IMR-90 (cell line): Measurements from ENCODE around the gene ELOVL1. TPM values are rescaled to one million over a fixed set of nuclear protein-coding genes. Genes with fewer than 3 reads are reported as not detected.

Experiments used
- ATAC-seq: fragments of 200-7000 bp; cut with Tn5 transposase; 2 replicates; pipeline ENCODE4 v1.9.1; 2020; ENCODE audit warnings: low read depth, mild to moderate bottlenecking, moderate library complexity
- Bru-seq: library from RNA; stranded (reverse); fragments of 400-500 nt; gene quantifications from one replicate; lab custom pipeline; 2021; lab: Mats Ljungman, UMichigan
- BruChase-seq, 2 experiments: library from RNA; stranded (reverse); fragments of 400-500 nt; gene quantifications; one replicate each; lab custom pipeline; 2021; lab: Mats Ljungman, UMichigan
- BruUV-seq: library from RNA; stranded (reverse); fragments of 400-500 nt; replicated peaks from 2 replicates; lab custom pipeline; 2021; lab: Mats Ljungman, UMichigan
- CTCF ChIA-PET: fragments of 300-600 bp; formaldehyde crosslinking; extraction: SDS; loops from one replicate; lab custom pipeline; 2021; ENCODE audit warnings: antibody characterized with exemption; lab: Yijun Ruan, JAX
- POLR2A ChIA-PET: fragments of 300-600 bp; sonication (Branson Sonifier 250); formaldehyde crosslinking; loops from one replicate; lab custom pipeline; 2022; ENCODE audit warnings: antibody characterized with exemption; ENCODE audit not compliant: unreplicated experiment; lab: Charles Lee
- DNase-seq: peaks from one replicate; pipeline ENCODE4 v3.0.0; 2013
- H2AFZ ChIP-seq: replicated peaks from 2 replicates; pipeline ENCODE3; 2013; ENCODE audit warnings: low read length, mild to moderate bottlenecking; ENCODE audit not compliant: poor library complexity
- H2AK5ac ChIP-seq: 2 replicates; pipeline ENCODE4 v1.6.1; 2013; ENCODE audit warnings: low read depth, low read length, inconsistent platforms
- H2AK9ac ChIP-seq: replicated peaks from 2 replicates; pipeline ENCODE3; 2013; ENCODE audit warnings: mild to moderate bottlenecking, low read depth, low read length, moderate library complexity; ENCODE audit not compliant: poor library complexity
- H2BK120ac ChIP-seq: 2 replicates; pipeline ENCODE4 v1.6.1; 2013; ENCODE audit warnings: low read depth, low read length, inconsistent platforms
- H2BK15ac ChIP-seq: 3 replicates; pipeline ENCODE4 v1.6.1; 2013; ENCODE audit warnings: low read depth, low read length, inconsistent platforms
- H2BK20ac ChIP-seq: 2 replicates; pipeline ENCODE4 v1.6.1; 2013; ENCODE audit warnings: low read depth, mild to moderate bottlenecking, inconsistent platforms, low read length, moderate library complexity
- H2BK5ac ChIP-seq: 2 replicates; pipeline ENCODE4 v1.6.1; 2013; ENCODE audit warnings: mild to moderate bottlenecking, low read depth, low read length, inconsistent platforms; ENCODE audit not compliant: poor library complexity, severe bottlenecking
- H3K14ac ChIP-seq: replicated peaks from 2 replicates; pipeline ENCODE4 v1.6.1; 2013; ENCODE audit warnings: low read depth, low read length, inconsistent platforms
- H3K18ac ChIP-seq: 2 replicates; pipeline ENCODE4 v1.6.1; 2013; ENCODE audit warnings: low read depth, low read length, control low read depth
- H3K23ac ChIP-seq: 2 replicates; pipeline ENCODE4 v1.6.1; 2013; ENCODE audit warnings: low read depth, low read length, inconsistent platforms
- H3K27ac ChIP-seq: 2 replicates; pipeline ENCODE4 v1.5.1; 2013; ENCODE audit warnings: mild to moderate bottlenecking, control low read depth, low read length; ENCODE audit not compliant: insufficient read depth
- H3K27me3 ChIP-seq: 2 replicates; pipeline ENCODE4 v1.6.1; 2013; ENCODE audit warnings: low read length; ENCODE audit not compliant: control insufficient read depth, insufficient read depth
- H3K36me3 ChIP-seq: 2 replicates; pipeline ENCODE4 v1.6.1; 2013; ENCODE audit warnings: low read length, mixed read lengths; ENCODE audit not compliant: control insufficient read depth, insufficient read depth
- H3K4ac ChIP-seq: 2 replicates; pipeline ENCODE4 v1.6.1; 2013; ENCODE audit warnings: low read depth, low read length, inconsistent platforms
- H3K4me1 ChIP-seq: 2 replicates; pipeline ENCODE4 v1.6.1; 2013; ENCODE audit warnings: low read length, mixed read lengths; ENCODE audit not compliant: control insufficient read depth, insufficient read depth
- H3K4me2 ChIP-seq: 2 replicates; pipeline ENCODE4 v1.6.1; 2013; ENCODE audit warnings: low read depth, mild to moderate bottlenecking, control low read depth, low read length, moderate library complexity
- H3K4me3 ChIP-seq: 2 replicates; pipeline ENCODE4 v1.5.1; 2013; ENCODE audit warnings: low read depth, mild to moderate bottlenecking, control low read depth, low read length, moderate library complexity; ENCODE audit not compliant: insufficient read depth
- H3K56ac ChIP-seq: 2 replicates; pipeline ENCODE4 v1.6.1; 2013; ENCODE audit warnings: low read length, inconsistent platforms; ENCODE audit not compliant: insufficient read depth; ENCODE audit errors: extremely low read depth
- H3K79me1 ChIP-seq, 2 experiments: 2 replicates each; pipeline ENCODE4 v1.6.1; 2013; ENCODE audit warnings: low read length in 2 of 2, inconsistent platforms in 1 of 2, low read depth in 1 of 2
- H3K9ac ChIP-seq: 2 replicates; pipeline ENCODE4 v1.6.1; 2013; ENCODE audit warnings: low read depth, low read length, control low read depth
- H3K9me1 ChIP-seq: 2 replicates; pipeline ENCODE4 v1.6.1; 2013; ENCODE audit warnings: low read length, inconsistent platforms; ENCODE audit not compliant: insufficient read depth
- H3K9me3 ChIP-seq: 2 replicates; pipeline ENCODE4 v1.6.1; 2013; ENCODE audit warnings: low read length; ENCODE audit not compliant: control insufficient read depth, insufficient read depth
- H4K20me1 ChIP-seq: 2 replicates; pipeline ENCODE4 v1.6.1; 2013; ENCODE audit warnings: low read length, inconsistent platforms; ENCODE audit not compliant: insufficient read depth
- H4K5ac ChIP-seq: 2 replicates; pipeline ENCODE4 v1.6.1; 2013; ENCODE audit warnings: mild to moderate bottlenecking, low read depth, low read length, control low read depth
- H4K8ac ChIP-seq, 2 experiments: 2 replicates each; pipeline ENCODE4 v1.6.1; 2013; ENCODE audit warnings: low read depth in 2 of 2, low read length in 2 of 2, control low read depth in 1 of 2, inconsistent platforms in 1 of 2
- H4K91ac ChIP-seq: 2 replicates; pipeline ENCODE4 v1.6.1; 2013; ENCODE audit warnings: low read depth, low read length, inconsistent platforms; ENCODE audit not compliant: insufficient read depth
- BHLHE40 ChIP-seq: fragments of 150-350 bp; IDR thresholded peaks from 2 replicates; pipeline ENCODE4 v1.6.1; 2016; ENCODE audit warnings: mild to moderate bottlenecking, low read depth, low read length
- CHD1 ChIP-seq: IDR thresholded peaks from 2 replicates; pipeline ENCODE4 v1.6.1; 2012; ENCODE audit warnings: low read depth, low read length, improper control_type of control experiment
- CTCF ChIP-seq: conservative IDR thresholded peaks from 2 replicates; pipeline ENCODE4 v1.5.1; 2012; ENCODE audit warnings: mild to moderate bottlenecking, low read depth, low read length, improper control_type of control experiment
- ELK1 ChIP-seq: fragments of 150-350 bp; IDR thresholded peaks from 2 replicates; pipeline ENCODE4 v1.6.1; 2016; ENCODE audit warnings: low read depth, mild to moderate bottlenecking, low read length, moderate library complexity, borderline replicate concordance
- FOS ChIP-seq: fragments of 150-350 bp; IDR thresholded peaks from 2 replicates; pipeline ENCODE4 v1.6.1; 2016; ENCODE audit warnings: low read depth, low read length
- MAFK ChIP-seq: IDR thresholded peaks from 2 replicates; pipeline ENCODE4 v1.6.1; 2012; ENCODE audit warnings: low read depth, low read length, improper control_type of control experiment
- MAZ ChIP-seq: IDR thresholded peaks from 2 replicates; pipeline ENCODE4 v1.6.1; 2012; ENCODE audit warnings: low read depth, mild to moderate bottlenecking, low read length, improper control_type of control experiment, moderate library complexity, borderline replicate concordance
- NFE2L2 ChIP-seq: fragments of 150-350 bp; IDR thresholded peaks from 2 replicates; pipeline ENCODE4 v1.6.1; 2016; ENCODE audit warnings: low read depth, mild to moderate bottlenecking, low read length
- POLR2A ChIP-seq: IDR thresholded peaks from 2 replicates; pipeline ENCODE4 v1.6.1; 2012; ENCODE audit warnings: mild to moderate bottlenecking, low read depth, low read length
- RAD21 ChIP-seq: IDR thresholded peaks from 2 replicates; pipeline ENCODE4 v1.6.1; 2012; ENCODE audit warnings: low read length, improper control_type of control experiment
- RFX5 ChIP-seq: IDR thresholded peaks from 2 replicates; pipeline ENCODE4 v1.8.0; 2012; ENCODE audit warnings: low read depth, mild to moderate bottlenecking, low read length, moderate library complexity
- SMC3 ChIP-seq: fragments of 150-350 bp; IDR thresholded peaks from 2 replicates; pipeline ENCODE4 v1.6.1; 2016; ENCODE audit warnings: low read depth, mild to moderate bottlenecking, antibody characterized with exemption, low read length, moderate library complexity
- WGBS, 2 experiments: methylation state at CpG; one replicate each; pipeline versions ENCODE4 v1.1.5 to v1.1.7; 2013; ENCODE audit warnings: missing lambda C conversion rate in 2 of 2; ENCODE audit not compliant: insufficient read length in 1 of 2; ENCODE audit errors: extremely low coverage in 2 of 2; 5-methylcytosine and 5-hydroxymethylcytosine counted together
- dilution Hi-C: fragments of 300-500 bp; cut with HindIII; formaldehyde crosslinking; loops from one replicate; pipeline ENCODE4 v1.14.3; 2018; ENCODE audit warnings: low sequenced_read_pairs; ENCODE audit not compliant: unreplicated experiment
- in situ Hi-C: fragments of 300-500 bp; cut with MboI; formaldehyde crosslinking; loops from 3 replicates; pipeline ENCODE4 v1.14.3; 2019; ENCODE audit warnings: low sequenced_read_pairs, inconsistent platforms, mixed read lengths
- intact Hi-C: fragments of 100-400 bp; cut with micrococcal nuclease; formaldehyde crosslinking; loops from 2 replicates; pipeline ENCODE4 v1.10.0; 2022
- long read RNA-seq: library from polyadenylated mRNA; unstranded; transcript quantifications from one replicate; pipeline ENCODE4 v2.0.0, GENCODE V29; 2021; ENCODE audit not compliant: unreplicated experiment
- polyA plus RNA-seq, 3 experiments: library from polyadenylated mRNA; depleted of rRNA; stranded (reverse); fragments of >200 nt; gene quantifications; 2 replicates each; pipeline ENCODE4 v1.2.3, GENCODE V29; 2012; ENCODE audit warnings: low replicate concordance in 1 of 3
- total RNA-seq: library from RNA; depleted of rRNA; stranded (reverse); fragments of >200 nt; gene quantifications from 2 replicates; pipeline ENCODE4 v1.2.3, GENCODE V29; 2012; rRNA removed

ELOVL1 gene
- total RNA-seq (66.4 and 88.9 TPM in 2 replicates), polyA plus RNA-seq (2012; rRNA removed) (203 and 211 TPM in 2 replicates), Bru-seq, nascent RNA (percentile 75 among the genes with signal in this experiment), BruChase-seq, experiment 1, labeled RNA remaining after a 6-hour chase (percentile 89 among the genes with signal in this experiment), BruChase-seq, experiment 2, labeled RNA remaining after a 2-hour chase (percentile 80 among the genes with signal in this experiment)
- polyA plus RNA-seq (2012; cell fraction: cytosol; rRNA removed), result 94.1 and 171 TPM in 2 replicates
- polyA plus RNA-seq (2012; cell fraction: nucleus; rRNA removed; ENCODE audit: low replicate concordance), result 140 and 158 TPM in 2 replicates
- long read RNA-seq, transcript ELOVL1-201 (8 exons, 1,477 nt), result major isoform, 63 of 86 reads
- long read RNA-seq, partial matches to known transcripts, result 10 of 86 reads
- long read RNA-seq, other reads (novel, unspliced or antisense), result 9 of 86 reads

GRCh38 chr1:43367904-43368645 is at the start of gene ELOVL1:
Gene ELOVL1 (minus strand): TSS chr1:43368011. CDS start chr1:43365609, 2,402 bp downstream.
- H3K27me3 ChIP-seq, result no peaks in the 10 kb centered on the region
- in situ Hi-C loops, result no loop called here
- peak within 1 kb of the TSS; percentile 99 for H3K4ac ChIP-seq
- peaks cover 29% of the 10 kb centered on the region for H3K36me3 ChIP-seq
- CTCF ChIA-PET, result interaction anchor here (1.0 to 1.2 kb wide), 2 partner anchors 9 to 19 kb away, joined by 3 read pairs; partner anchors contain the start of gene CDC20
- intact Hi-C loops, result loop anchor here (1.0 kb wide), 1 partner anchor 21 kb away; the partner anchor contains the start of genes MED8 and SZT2
- no peaks in the 10 kb centered on the region for H3K9me3 ChIP-seq
- peak within 1 kb of the TSS; percentile 21; the same call in 1 of the 3 replicates for H2BK15ac ChIP-seq
- peak within 1 kb of the TSS; percentile 93 for H3K27ac ChIP-seq
- H3K9ac ChIP-seq, result peak within 1 kb of the TSS; percentile 90
- H2AK9ac ChIP-seq, result peak within 1 kb of the TSS; percentile 100
- H2AK5ac ChIP-seq, result peak within 1 kb of the TSS; percentile 99
- H4K8ac ChIP-seq, result peak within 1 kb of the TSS; percentile 90 to 97
- H2BK120ac ChIP-seq, result peak within 1 kb of the TSS; percentile 77
- H4K20me1 ChIP-seq, result peaks cover 23% of the 10 kb centered on the region
- POLR2A ChIA-PET, result interaction anchor here (0.6 to 1.4 kb wide), 3 partner anchors 10 to 490 kb away, joined by 4 read pairs; partner anchors contain the start of gene CDC20
- dilution Hi-C loops, result no loop called here
- peak within 1 kb of the TSS; percentile 42 for H3K18ac ChIP-seq
- H2BK20ac ChIP-seq, result peak within 1 kb of the TSS; percentile 67
- H2BK5ac ChIP-seq, result peak within 1 kb of the TSS; percentile 92
- peak within 1 kb of the TSS; percentile 87 for H3K4me2 ChIP-seq
- H2AFZ ChIP-seq, result peak within 1 kb of the TSS; percentile 98
- H4K91ac ChIP-seq, result peak within 1 kb of the TSS; percentile 93
- peak within 1 kb of the TSS; percentile 80 for H3K4me3 ChIP-seq
- H3K4me1 ChIP-seq, result peaks cover 16% of the 10 kb centered on the region
- H3K14ac ChIP-seq, result peak within 1 kb of the TSS; percentile 99
- peaks cover 34 to 81% of the 10 kb centered on the region in 2 experiments for H3K79me1 ChIP-seq
- H3K9me1 ChIP-seq, result peaks cover 15% of the 10 kb centered on the region
- peak; percentile 80 for DNase-seq
- no TSS peak for BruUV-seq
- WGBS, 2 experiments, result 0% methylated on average over 23 of the region's 58 CpGs; no CpG with 5 or more reads in 1 of the 2 experiments
- peak within 1 kb of the TSS; percentile 51 for H4K5ac ChIP-seq
- H3K56ac ChIP-seq, result peak within 1 kb of the TSS; percentile 99
- ATAC-seq, result peak; percentile 93
- peak within 1 kb of the TSS; percentile 97 for H3K23ac ChIP-seq
- TF ChIP-seq BHLHE40 (peak; percentile 43; the same call in 1 of the 2 replicates), SMC3 (0 out of 2 replicates have a peak, but pooled peaks have one; percentile 11), RFX5 (no peak), MAFK (no peak), FOS (no peak), RAD21 (peak; percentile 1; the same call in 1 of the 2 replicates), NFE2L2 (no peak), MAZ (peak; percentile 82; the same call in 1 of the 2 replicates), CTCF (peak; percentile 34), ELK1 (no peak), POLR2A (peak; percentile 67; the same call in 1 of the 2 replicates), CHD1 (no peak)
